HepG2 (cell line): ENCODE data around the gene NEDD8. TPM values are rescaled to one million over a fixed set of nuclear protein-coding genes. Genes with fewer than 3 reads are reported as not detected.

Experiments used
- ARHGAP35 ChIP-seq: sonication (generic); formaldehyde crosslinking; IDR thresholded peaks from 2 replicates; pipeline ENCODE4 v1.9.0; 2022; ENCODE audit warnings: mild to moderate bottlenecking, inconsistent platforms, moderate library complexity, missing genetic modification reagents, borderline replicate concordance
- ELF3 ChIP-seq: IDR thresholded peaks from 2 replicates; pipeline ENCODE4 v1.6.1; 2016; ENCODE audit warnings: missing genetic modification reagents, missing compliant biosample characterization
- GPN1 ChIP-seq: sonication (generic); formaldehyde crosslinking; IDR thresholded peaks from 2 replicates; pipeline ENCODE4 v1.5.1; 2020; ENCODE audit warnings: missing genetic modification reagents, borderline replicate concordance
- GTF3A ChIP-seq: sonication (generic); formaldehyde crosslinking; conservative IDR thresholded peaks from 2 replicates; pipeline ENCODE4 v1.4.0; 2020; ENCODE audit warnings: mild to moderate bottlenecking, missing genetic modification reagents
- HNF4A ChIP-seq: sonication (generic); formaldehyde crosslinking; IDR thresholded peaks from 2 replicates; pipeline ENCODE4 v1.4.0; 2020; ENCODE audit warnings: missing genetic modification reagents
- PAXIP1 ChIP-seq: sonication (generic); formaldehyde crosslinking; conservative IDR thresholded peaks from 2 replicates; pipeline ENCODE4 v1.4.0; 2020; ENCODE audit warnings: mild to moderate bottlenecking, missing genetic modification reagents, moderate library complexity
- RARA ChIP-seq: IDR thresholded peaks from 2 replicates; pipeline ENCODE4 v1.6.1; 2016; ENCODE audit warnings: missing genetic modification reagents, missing compliant biosample characterization
- RFXANK ChIP-seq: IDR thresholded peaks from 2 replicates; pipeline ENCODE4 v1.6.1; 2016
- RFXAP ChIP-seq: sonication (generic); formaldehyde crosslinking; IDR thresholded peaks from 2 replicates; pipeline ENCODE4 v1.4.0; 2020; ENCODE audit warnings: missing genetic modification reagents, borderline replicate concordance
- TCF7 ChIP-seq: sonication (generic); IDR thresholded peaks from 2 replicates; pipeline ENCODE4 v1.6.1; 2016; ENCODE audit warnings: antibody characterized with exemption, low read depth
- TGIF2 ChIP-seq: IDR thresholded peaks from 2 replicates; pipeline ENCODE4 v1.6.1; 2016; ENCODE audit warnings: control low read depth, missing compliant biosample characterization
- ZBED4 ChIP-seq: sonication (generic); formaldehyde crosslinking; IDR thresholded peaks from 2 replicates; pipeline ENCODE4 v1.4.0; 2020; ENCODE audit warnings: missing genetic modification reagents, borderline replicate concordance
- ZBTB21 ChIP-seq: sonication (generic); formaldehyde crosslinking; IDR thresholded peaks from 2 replicates; pipeline ENCODE4 v1.4.0; 2020; ENCODE audit warnings: missing genetic modification reagents
- ZFP41 ChIP-seq: sonication (generic); formaldehyde crosslinking; IDR thresholded peaks from 2 replicates; pipeline ENCODE4 v1.4.0; 2020; ENCODE audit warnings: mild to moderate bottlenecking, missing genetic modification reagents, borderline replicate concordance
- ZNF232 ChIP-seq: sonication (generic); formaldehyde crosslinking; IDR thresholded peaks from 2 replicates; pipeline ENCODE4 v1.4.0; 2020; ENCODE audit warnings: missing genetic modification reagents, borderline replicate concordance
- ZNF30 ChIP-seq: sonication (generic); formaldehyde crosslinking; IDR thresholded peaks from 2 replicates; pipeline ENCODE4 v1.5.0; 2020; ENCODE audit warnings: mild to moderate bottlenecking, missing genetic modification reagents
- ZNF598 ChIP-seq: sonication (generic); formaldehyde crosslinking; IDR thresholded peaks from 2 replicates; pipeline ENCODE4 v1.5.1; 2020; ENCODE audit warnings: mild to moderate bottlenecking, missing genetic modification reagents, borderline replicate concordance
- ZNF691 ChIP-seq: sonication (generic); formaldehyde crosslinking; IDR thresholded peaks from 2 replicates; pipeline ENCODE4 v1.4.0; 2020; ENCODE audit warnings: missing genetic modification reagents, low read depth, mild to moderate bottlenecking, borderline replicate concordance
- ZSCAN21 ChIP-seq: sonication (generic); formaldehyde crosslinking; IDR thresholded peaks from 2 replicates; pipeline ENCODE4 v1.8.0; 2022; ENCODE audit warnings: mild to moderate bottlenecking, missing genetic modification reagents, moderate library complexity, borderline replicate concordance
- polyA plus RNA-seq, 8 experiments: library from polyadenylated mRNA; depleted of rRNA in 3 of 8; stranded (reverse) in 7 of 8; unstranded in 1 of 8; fragments of >200 nt; fragmentation: Illumina TruSeq in 4 of 8; extraction: Trizol in 4 of 8; gene quantifications; 2 replicates each; pipeline versions ENCODE4 v1.2.1 to v1.2.3, GENCODE V29; 2011 to 2016; ENCODE audit warnings: low read depth in 4 of 8, missing spikeins in 1 of 8, mixed read lengths in 1 of 8; ENCODE audit not compliant: insufficient read depth in 1 of 8
- total RNA-seq, 5 experiments: library from RNA; depleted of rRNA; stranded (reverse); fragments of >200 nt; fragmentation: Illumina TruSeq; extraction: Trizol; gene quantifications; 2 replicates each; pipeline ENCODE4 v1.2.3, GENCODE V29; 2016; ENCODE audit warnings: low read depth in 1 of 5
- TF ChIP-seq, protein P1 (sequence below): sonication (generic); formaldehyde crosslinking; IDR thresholded peaks from 2 replicates; pipeline ENCODE4 v1.4.0; 2020; ENCODE audit warnings: missing genetic modification reagents, mild to moderate bottlenecking, borderline replicate concordance

The NEDD8 gene
- total and polyA plus RNA-seq, 2 of the 13 experiments (the other 11 are each of a cell fraction or from before 2014, with no cell fraction given) = 535 to 713 TPM

DNA sequence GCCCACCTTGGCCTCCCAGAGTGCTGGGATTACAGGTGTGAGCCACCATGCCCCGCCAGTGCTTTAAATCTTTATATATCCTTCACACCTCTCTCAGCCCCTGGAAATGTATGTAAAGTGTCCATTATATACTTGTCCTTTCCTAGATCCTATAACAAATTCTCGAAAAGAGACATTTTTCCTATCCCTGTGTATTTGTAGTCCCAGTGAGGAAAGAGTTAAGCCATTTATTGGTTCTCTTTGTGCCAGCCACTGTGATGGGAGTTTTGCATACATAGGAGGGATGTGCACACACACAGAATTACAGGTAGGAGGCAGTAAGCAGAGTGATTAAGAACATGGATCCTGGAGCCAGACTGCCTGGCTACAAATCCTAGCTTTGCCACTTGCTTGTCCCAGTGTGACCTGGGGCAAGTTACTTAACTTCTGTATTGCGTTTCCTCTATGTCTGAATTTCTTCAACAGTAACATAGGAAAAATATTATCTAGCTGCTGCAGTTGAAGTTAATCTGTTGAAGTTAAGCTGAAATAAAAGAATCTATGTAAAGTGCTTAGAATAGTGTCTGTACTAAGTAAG, 41.3 kb upstream of the NEDD8 start (continued):
- TF ChIP-seq, protein P1, sequence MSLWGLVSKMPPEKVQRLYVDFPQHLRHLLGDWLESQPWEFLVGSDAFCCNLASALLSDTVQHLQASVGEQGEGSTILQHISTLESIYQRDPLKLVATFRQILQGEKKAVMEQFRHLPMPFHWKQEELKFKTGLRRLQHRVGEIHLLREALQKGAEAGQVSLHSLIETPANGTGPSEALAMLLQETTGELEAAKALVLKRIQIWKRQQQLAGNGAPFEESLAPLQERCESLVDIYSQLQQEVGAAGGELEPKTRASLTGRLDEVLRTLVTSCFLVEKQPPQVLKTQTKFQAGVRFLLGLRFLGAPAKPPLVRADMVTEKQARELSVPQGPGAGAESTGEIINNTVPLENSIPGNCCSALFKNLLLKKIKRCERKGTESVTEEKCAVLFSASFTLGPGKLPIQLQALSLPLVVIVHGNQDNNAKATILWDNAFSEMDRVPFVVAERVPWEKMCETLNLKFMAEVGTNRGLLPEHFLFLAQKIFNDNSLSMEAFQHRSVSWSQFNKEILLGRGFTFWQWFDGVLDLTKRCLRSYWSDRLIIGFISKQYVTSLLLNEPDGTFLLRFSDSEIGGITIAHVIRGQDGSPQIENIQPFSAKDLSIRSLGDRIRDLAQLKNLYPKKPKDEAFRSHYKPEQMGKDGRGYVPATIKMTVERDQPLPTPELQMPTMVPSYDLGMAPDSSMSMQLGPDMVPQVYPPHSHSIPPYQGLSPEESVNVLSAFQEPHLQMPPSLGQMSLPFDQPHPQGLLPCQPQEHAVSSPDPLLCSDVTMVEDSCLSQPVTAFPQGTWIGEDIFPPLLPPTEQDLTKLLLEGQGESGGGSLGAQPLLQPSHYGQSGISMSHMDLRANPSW (CRISPR knock-in tag) = no peak
- TF ChIP-seq HNF4A (CRISPR knock-in tag) = no peak
- TF ChIP-seq ZNF232 (CRISPR knock-in tag) = no peak
- no peak for TF ChIP-seq ZSCAN21 (CRISPR knock-in tag)
- TF ChIP-seq ZBTB21 (CRISPR knock-in tag) = no peak
- no peak for TF ChIP-seq TCF7
- TF ChIP-seq ZBED4 = no peak
- no peak for TF ChIP-seq ELF3 (CRISPR knock-in tag)
- no peak for TF ChIP-seq TGIF2 (CRISPR knock-in tag)
- no peak for TF ChIP-seq RFXANK (CRISPR knock-in tag)
- TF ChIP-seq ZNF691 (CRISPR knock-in tag) = no peak
- no peak for TF ChIP-seq ARHGAP35 (CRISPR knock-in tag)
- no peak for TF ChIP-seq ZNF30 (CRISPR knock-in tag)
- TF ChIP-seq RARA (CRISPR knock-in tag) = no peak
- TF ChIP-seq ZNF598 = no peak
- TF ChIP-seq GTF3A (CRISPR knock-in tag) = 0 out of 2 replicates have a peak, but pooled peaks have one; percentile 44
- no peak for TF ChIP-seq RFXAP (CRISPR knock-in tag)
- no peak for TF ChIP-seq GPN1 (CRISPR knock-in tag)
- TF ChIP-seq ZFP41 (CRISPR knock-in tag) = no peak
- 0 out of 2 replicates have a peak, but pooled peaks have one; percentile 11 for TF ChIP-seq PAXIP1 (CRISPR knock-in tag)
